Measurements from ENCODE around the gene RER1.

GRCh38 chr1:2388004-2388913 lies 3.4 kb upstream of the RER1 start:
- TF ChIP-seq, protein P1, sequence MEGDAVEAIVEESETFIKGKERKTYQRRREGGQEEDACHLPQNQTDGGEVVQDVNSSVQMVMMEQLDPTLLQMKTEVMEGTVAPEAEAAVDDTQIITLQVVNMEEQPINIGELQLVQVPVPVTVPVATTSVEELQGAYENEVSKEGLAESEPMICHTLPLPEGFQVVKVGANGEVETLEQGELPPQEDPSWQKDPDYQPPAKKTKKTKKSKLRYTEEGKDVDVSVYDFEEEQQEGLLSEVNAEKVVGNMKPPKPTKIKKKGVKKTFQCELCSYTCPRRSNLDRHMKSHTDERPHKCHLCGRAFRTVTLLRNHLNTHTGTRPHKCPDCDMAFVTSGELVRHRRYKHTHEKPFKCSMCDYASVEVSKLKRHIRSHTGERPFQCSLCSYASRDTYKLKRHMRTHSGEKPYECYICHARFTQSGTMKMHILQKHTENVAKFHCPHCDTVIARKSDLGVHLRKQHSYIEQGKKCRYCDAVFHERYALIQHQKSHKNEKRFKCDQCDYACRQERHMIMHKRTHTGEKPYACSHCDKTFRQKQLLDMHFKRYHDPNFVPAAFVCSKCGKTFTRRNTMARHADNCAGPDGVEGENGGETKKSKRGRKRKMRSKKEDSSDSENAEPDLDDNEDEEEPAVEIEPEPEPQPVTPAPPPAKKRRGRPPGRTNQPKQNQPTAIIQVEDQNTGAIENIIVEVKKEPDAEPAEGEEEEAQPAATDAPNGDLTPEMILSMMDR (IDR thresholded peaks at IDR 0.05; ENCODE audit: low read length) = no peak
- TF ChIP-seq EZH2phosphoT487 (IDR thresholded peaks at IDR 0.05; ENCODE audit: low read length) = no peak
- TF ChIP-seq EZH2 (optimal IDR thresholded peaks at IDR 0.05; ENCODE audit: low read depth, low read length) = no peak
